Subcutaneous adipose tissue (tissue), 4 donors: ENCODE results near the gene CASTOR1. TPM values are rescaled to one million over a fixed set of nuclear protein-coding genes. Genes with fewer than 3 reads are reported as not detected.

Experiments
- total RNA-seq, 4 donors: library from RNA; depleted of rRNA; stranded (reverse); fragments of >200 nt; gene quantifications; one replicate each; pipeline ENCODE4 v1.1.0, GENCODE V29; 2016
- TF ChIP-seq, protein P1 (sequence below): fragments of 450-650 bp; IDR thresholded peaks from one replicate; pipeline ENCODE4 v1.5.1; 2016; ENCODE audit warnings: low read depth, mild to moderate bottlenecking, control low read depth, antibody characterized with exemption, moderate library complexity

The CASTOR1 gene
- total RNA-seq, 4 donors from 2014 or later, result 8.5 to 26.9 (median 12.8) TPM

DNA sequence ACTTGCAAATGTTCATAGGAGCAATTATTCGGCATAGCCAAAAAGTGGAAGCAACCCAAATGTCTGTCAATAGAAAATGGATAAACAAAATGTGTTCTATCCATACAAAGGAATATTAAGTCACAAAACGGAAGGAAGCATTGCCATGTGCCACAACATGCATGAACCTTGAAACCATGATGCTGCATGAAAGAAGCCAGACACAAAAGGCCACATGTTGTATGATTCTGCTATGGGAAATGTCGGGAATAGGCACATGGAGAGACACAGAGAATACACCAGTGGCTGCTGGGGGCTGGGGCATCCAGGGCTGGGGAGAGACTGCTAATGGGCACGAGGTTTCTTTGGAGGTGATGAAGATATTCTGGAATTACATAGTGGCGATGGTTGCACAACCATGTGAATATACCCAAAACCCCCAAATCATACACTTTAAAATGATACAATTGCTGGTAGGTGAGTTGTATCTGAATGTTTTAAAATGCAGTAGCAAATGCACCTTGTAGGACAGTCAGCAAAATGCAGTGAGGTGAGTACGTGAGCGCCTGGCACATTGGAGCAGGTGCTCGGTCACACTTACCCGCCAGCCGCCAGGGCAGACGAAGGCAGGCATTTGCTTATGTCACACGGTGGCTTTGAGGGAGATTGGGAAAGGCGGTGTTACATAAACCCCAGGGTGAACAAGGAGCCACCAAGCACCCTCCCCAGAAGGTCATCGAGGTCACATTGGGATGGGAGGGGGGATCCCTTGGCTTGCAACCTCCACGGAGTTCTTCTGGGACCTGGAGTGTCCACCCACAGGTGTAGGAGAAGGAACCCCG lies 16.3 kb downstream of the CASTOR1 start:
- TF ChIP-seq, protein P1, sequence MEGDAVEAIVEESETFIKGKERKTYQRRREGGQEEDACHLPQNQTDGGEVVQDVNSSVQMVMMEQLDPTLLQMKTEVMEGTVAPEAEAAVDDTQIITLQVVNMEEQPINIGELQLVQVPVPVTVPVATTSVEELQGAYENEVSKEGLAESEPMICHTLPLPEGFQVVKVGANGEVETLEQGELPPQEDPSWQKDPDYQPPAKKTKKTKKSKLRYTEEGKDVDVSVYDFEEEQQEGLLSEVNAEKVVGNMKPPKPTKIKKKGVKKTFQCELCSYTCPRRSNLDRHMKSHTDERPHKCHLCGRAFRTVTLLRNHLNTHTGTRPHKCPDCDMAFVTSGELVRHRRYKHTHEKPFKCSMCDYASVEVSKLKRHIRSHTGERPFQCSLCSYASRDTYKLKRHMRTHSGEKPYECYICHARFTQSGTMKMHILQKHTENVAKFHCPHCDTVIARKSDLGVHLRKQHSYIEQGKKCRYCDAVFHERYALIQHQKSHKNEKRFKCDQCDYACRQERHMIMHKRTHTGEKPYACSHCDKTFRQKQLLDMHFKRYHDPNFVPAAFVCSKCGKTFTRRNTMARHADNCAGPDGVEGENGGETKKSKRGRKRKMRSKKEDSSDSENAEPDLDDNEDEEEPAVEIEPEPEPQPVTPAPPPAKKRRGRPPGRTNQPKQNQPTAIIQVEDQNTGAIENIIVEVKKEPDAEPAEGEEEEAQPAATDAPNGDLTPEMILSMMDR, result no peak

DNA sequence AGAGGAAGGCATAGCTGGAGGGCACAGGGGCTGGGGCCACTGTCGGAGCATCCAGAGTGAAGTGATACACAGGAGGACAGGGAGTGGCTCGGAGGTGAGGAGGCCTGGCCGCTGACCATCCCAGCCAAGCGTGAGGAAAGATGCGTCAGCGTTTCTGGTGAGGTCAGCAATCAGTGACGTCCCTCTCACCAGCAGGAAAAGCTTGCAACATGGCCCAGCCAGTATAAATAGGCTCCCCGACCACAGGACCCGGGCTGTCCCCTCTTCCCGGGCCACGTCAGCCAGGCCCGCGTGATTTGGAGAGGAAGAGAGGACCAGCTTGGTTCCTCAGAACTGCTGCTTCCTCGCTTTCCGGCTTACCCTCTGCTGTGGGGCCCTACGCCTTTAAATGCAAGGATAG lies 18.5 kb downstream of the CASTOR1 start:
- TF ChIP-seq, protein P1, result no peak

DNA sequence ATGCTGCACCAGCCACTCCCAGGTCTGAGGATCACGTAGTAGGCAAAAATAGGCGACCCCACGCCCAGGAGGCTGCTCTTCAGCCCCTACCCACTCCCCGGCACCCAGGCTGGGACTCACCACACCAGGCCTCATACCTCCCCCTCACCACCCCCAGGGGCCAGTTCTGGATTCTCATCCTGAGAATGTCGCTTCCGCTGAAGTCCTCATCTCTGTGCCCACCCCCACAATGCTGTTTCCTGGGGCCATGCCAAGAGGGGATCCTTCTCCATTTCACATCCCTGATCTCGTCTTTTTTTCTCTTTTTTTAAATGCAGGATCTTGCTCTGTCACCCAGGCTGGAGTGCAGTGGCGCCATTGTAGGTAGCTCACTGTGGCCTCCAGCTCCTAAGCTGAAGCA lies 21.0 kb downstream of the CASTOR1 start:
- TF ChIP-seq, protein P1, result no peak

DNA sequence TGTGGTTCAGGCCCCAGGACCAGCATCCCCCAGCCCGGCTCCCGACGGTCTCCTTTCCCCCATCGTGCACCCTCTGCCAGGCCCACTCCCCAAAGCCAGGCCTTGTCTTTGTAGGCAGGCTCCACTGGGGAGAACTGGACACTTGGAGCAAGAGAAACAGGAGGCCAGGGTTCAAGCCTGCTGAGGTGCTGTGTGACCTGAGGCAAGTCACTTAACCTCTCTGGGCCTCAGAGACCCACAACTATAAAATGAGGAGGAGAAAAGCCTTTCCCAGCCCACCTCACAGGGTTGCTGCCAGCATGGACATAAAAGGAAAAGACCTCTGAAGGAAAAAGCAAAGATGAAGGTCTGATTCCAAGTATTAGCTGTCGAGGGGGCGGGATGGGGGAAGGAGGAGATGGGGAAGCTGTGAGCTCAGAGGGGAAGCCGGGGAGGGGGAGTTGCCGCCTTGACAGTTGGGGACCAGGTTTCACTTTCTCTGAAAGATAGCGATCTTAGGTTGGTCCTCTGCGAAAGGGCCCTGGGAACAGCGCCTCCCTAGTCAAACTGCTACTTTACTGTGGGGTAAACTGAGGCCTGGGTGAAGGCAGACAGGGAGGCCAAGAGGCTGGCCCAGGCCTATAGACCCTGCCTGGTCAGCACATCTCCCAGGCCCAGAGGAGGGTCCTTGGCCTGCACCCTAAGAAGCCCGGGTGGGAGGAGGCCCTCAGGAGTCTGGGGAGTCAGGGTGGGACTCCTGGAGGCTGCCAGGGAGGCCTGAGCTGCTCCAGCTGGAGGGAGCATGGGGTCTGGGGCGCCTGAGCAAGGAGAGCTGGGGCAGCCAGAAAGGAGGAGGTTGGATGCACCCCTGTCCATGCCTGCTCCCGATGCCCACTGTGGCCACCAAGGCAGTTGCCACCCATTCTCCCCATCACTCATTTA lies 21.7 kb downstream of the CASTOR1 start:
- TF ChIP-seq, protein P1, result no peak

DNA sequence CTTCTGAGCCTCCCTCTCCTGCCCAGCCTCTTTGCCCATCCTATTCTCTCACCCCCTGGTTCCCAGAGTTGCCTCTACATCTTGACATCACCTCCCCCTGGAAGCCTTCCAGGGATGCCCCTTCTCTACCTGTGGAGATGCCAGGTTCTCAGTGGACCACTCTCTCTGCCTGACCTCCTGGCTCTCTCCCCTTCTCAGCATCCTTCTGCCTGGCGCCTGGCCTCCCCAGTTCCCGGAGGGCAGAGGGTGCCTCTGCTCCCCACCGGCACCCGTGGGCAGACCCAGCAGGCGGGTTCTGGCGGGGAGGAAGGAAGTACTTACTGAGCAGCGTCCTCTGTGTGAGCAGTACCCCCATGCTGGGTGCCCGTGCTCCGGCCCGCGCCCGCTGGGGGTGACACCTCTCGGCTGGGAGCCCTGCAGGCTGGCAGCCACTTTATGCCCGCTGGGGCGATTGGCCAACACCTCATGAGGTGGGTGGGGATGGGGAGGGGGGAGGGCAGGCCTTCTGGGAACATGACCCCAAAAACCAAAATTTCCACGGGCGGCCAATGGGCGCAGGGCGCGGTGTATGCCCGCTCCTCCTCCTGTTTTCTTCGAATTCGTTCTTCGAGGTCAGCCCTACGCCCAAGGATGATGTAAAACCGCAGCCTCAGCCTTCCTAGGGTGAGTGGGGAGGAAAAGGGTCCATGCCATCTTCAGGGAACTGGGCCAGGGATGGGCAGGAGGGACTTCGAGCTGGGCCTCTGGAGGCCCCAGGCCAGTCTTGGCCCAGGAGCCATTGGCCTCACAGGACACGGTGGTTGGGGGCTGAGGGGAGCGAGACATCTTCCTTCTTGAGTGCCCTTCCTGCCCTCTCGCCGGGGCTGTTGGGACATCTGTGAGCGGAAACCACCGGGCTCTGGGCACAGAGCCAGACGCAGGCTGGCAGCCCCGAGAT lies 22.6 kb downstream of the CASTOR1 start, which contains the start of gene OSM:
Gene OSM (minus strand): TSS at position 407 of the 937 bp plus-strand sequence. CDS start 52 bp downstream, at position 355.
- TF ChIP-seq, protein P1, result no peak

DNA sequence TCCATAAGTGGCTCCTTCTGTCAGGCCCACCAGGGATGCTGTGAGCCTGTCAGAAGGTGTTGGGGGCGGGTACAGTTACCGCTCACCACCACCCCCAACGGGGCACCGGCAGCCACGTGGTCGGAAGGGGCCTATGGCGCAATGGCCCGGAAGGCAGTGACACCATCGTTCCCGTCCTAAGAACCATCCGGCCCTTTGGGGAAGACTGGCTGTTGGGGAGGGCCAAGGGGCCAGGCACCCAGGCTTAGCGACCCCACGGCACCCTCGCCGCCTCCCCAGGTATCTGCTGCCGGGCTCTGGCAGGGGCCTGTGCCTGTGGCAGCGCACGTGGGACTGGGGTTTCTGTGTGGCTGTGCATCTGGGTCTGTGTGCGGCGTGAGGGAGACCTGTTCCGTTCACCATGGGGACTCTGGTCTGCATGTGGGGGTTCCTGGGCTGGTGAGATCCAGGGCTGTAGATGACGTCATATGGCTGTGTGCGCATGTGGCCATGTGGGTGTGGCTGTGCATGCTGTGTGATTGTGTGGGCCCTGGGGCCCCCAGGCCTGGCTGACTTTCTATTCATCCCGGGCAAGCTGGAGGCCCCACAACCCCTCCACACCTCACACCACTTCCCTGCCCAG lies 23.4 kb downstream of the CASTOR1 start:
- TF ChIP-seq, protein P1, result no peak
